H1 (cell line): ENCODE data around the gene PRMT5. TPM values are rescaled to one million over a fixed set of nuclear protein-coding genes. Genes with fewer than 3 reads are reported as not detected.

ENCODE experiments used
- EZH2 ChIP-seq: fragments of 200-600 bp; sonication (generic); IDR thresholded peaks from 2 replicates; pipeline ENCODE4 v1.7.1; 2012; ENCODE audit warnings: low read depth, mild to moderate bottlenecking, moderate library complexity, low read length, inconsistent platforms; ENCODE audit not compliant: severe bottlenecking
- GABPA ChIP-seq: IDR thresholded peaks from 2 replicates; pipeline ENCODE4 v1.6.1; 2011; ENCODE audit warnings: mild to moderate bottlenecking, low read length, moderate library complexity, borderline replicate concordance; ENCODE audit not compliant: insufficient read depth
- KDM1A ChIP-seq: fragments of 200-600, 300-600 bp; sonication (generic); IDR thresholded peaks from 2 replicates; pipeline ENCODE4 v1.7.1; 2016; ENCODE audit warnings: mild to moderate bottlenecking, low read length, borderline replicate concordance
- SP1 ChIP-seq: IDR thresholded peaks from 2 replicates; pipeline ENCODE4 v1.6.1; 2011; ENCODE audit warnings: low read depth, low read length
- SUZ12 ChIP-seq: fragments of 200-600 bp; sonication (generic); IDR thresholded peaks from 2 replicates; pipeline ENCODE4 v1.6.1; 2012; ENCODE audit warnings: mild to moderate bottlenecking, inconsistent platforms, low read length, moderate library complexity, mixed read lengths
- polyA plus RNA-seq, 7 experiments: library from polyadenylated mRNA; depleted of rRNA in 3 of 7; stranded (reverse) in 5 of 7; unstranded in 2 of 7; fragments of >200 nt in 5 of 7; fragments of 200-250 nt in 2 of 7; gene quantifications; 1 replicate in 5 of 7; 2 replicates in 1 of 7; 4 replicates in 1 of 7; pipeline versions ENCODE4 v1.2.1 to v1.2.3, GENCODE V29; 2011 to 2013; ENCODE audit warnings: missing spikeins in 2 of 7, mixed read lengths in 2 of 7
- total RNA-seq: library from RNA; stranded (reverse); fragmentation: NEBNext Ultra II Directional; extraction: Animal tissue kit (Norgen Biotek cat#: 25700); gene quantifications from 2 replicates; pipeline ENCODE4 v1.2.1, GENCODE V29; 2021
- TF ChIP-seq, protein P1 (sequence below): fragments of 300-600 bp; sonication (generic); IDR thresholded peaks from 2 replicates; pipeline ENCODE4 v1.7.1; 2012; ENCODE audit warnings: low read length, moderate library complexity, mild to moderate bottlenecking, inconsistent platforms; ENCODE audit not compliant: insufficient replicate concordance
- TF ChIP-seq, protein P2 (sequence below), 3 experiments: IDR thresholded peaks; 1 replicate in 2 of 3; 2 replicates in 1 of 3; pipeline versions ENCODE4 v1.5.1 to v1.6.1; 2011; ENCODE audit warnings: low read length in 3 of 3, mild to moderate bottlenecking in 3 of 3, inconsistent platforms in 2 of 3, low read depth in 1 of 3, moderate library complexity in 1 of 3; ENCODE audit not compliant: insufficient read depth in 1 of 3; ENCODE audit errors: control extremely low read depth in 1 of 3
- TF ChIP-seq, protein P3 (sequence below): IDR thresholded peaks from 2 replicates; pipeline ENCODE4 v1.6.1; 2012; ENCODE audit warnings: inconsistent platforms

The PRMT5 gene
- total and polyA plus RNA-seq, 2 of the 8 experiments (the other 6 are each of a cell fraction or from before 2014, with no cell fraction given), result 171 to 402 TPM

DNA sequence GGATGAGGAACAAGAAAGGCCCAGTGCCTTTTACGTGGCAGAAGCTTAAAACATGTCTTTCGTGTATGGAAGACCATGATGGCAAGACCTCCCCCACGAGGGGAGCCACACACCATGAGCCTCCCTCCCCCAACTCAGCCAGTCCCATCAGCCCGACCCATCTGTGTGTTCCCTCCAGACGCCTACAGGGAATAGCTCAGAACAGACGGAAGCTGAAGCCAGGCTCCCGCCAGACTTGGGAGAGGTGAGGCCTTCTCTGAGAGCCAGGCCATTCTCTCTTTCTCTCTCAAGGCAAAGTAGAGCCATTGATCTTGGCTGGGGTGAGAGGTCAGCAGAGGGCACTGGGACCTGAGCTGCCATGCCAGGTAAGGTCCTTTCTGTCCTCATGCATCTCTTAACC, 36.7 kb downstream of the PRMT5 start (continued):
- TF ChIP-seq, protein P1, sequence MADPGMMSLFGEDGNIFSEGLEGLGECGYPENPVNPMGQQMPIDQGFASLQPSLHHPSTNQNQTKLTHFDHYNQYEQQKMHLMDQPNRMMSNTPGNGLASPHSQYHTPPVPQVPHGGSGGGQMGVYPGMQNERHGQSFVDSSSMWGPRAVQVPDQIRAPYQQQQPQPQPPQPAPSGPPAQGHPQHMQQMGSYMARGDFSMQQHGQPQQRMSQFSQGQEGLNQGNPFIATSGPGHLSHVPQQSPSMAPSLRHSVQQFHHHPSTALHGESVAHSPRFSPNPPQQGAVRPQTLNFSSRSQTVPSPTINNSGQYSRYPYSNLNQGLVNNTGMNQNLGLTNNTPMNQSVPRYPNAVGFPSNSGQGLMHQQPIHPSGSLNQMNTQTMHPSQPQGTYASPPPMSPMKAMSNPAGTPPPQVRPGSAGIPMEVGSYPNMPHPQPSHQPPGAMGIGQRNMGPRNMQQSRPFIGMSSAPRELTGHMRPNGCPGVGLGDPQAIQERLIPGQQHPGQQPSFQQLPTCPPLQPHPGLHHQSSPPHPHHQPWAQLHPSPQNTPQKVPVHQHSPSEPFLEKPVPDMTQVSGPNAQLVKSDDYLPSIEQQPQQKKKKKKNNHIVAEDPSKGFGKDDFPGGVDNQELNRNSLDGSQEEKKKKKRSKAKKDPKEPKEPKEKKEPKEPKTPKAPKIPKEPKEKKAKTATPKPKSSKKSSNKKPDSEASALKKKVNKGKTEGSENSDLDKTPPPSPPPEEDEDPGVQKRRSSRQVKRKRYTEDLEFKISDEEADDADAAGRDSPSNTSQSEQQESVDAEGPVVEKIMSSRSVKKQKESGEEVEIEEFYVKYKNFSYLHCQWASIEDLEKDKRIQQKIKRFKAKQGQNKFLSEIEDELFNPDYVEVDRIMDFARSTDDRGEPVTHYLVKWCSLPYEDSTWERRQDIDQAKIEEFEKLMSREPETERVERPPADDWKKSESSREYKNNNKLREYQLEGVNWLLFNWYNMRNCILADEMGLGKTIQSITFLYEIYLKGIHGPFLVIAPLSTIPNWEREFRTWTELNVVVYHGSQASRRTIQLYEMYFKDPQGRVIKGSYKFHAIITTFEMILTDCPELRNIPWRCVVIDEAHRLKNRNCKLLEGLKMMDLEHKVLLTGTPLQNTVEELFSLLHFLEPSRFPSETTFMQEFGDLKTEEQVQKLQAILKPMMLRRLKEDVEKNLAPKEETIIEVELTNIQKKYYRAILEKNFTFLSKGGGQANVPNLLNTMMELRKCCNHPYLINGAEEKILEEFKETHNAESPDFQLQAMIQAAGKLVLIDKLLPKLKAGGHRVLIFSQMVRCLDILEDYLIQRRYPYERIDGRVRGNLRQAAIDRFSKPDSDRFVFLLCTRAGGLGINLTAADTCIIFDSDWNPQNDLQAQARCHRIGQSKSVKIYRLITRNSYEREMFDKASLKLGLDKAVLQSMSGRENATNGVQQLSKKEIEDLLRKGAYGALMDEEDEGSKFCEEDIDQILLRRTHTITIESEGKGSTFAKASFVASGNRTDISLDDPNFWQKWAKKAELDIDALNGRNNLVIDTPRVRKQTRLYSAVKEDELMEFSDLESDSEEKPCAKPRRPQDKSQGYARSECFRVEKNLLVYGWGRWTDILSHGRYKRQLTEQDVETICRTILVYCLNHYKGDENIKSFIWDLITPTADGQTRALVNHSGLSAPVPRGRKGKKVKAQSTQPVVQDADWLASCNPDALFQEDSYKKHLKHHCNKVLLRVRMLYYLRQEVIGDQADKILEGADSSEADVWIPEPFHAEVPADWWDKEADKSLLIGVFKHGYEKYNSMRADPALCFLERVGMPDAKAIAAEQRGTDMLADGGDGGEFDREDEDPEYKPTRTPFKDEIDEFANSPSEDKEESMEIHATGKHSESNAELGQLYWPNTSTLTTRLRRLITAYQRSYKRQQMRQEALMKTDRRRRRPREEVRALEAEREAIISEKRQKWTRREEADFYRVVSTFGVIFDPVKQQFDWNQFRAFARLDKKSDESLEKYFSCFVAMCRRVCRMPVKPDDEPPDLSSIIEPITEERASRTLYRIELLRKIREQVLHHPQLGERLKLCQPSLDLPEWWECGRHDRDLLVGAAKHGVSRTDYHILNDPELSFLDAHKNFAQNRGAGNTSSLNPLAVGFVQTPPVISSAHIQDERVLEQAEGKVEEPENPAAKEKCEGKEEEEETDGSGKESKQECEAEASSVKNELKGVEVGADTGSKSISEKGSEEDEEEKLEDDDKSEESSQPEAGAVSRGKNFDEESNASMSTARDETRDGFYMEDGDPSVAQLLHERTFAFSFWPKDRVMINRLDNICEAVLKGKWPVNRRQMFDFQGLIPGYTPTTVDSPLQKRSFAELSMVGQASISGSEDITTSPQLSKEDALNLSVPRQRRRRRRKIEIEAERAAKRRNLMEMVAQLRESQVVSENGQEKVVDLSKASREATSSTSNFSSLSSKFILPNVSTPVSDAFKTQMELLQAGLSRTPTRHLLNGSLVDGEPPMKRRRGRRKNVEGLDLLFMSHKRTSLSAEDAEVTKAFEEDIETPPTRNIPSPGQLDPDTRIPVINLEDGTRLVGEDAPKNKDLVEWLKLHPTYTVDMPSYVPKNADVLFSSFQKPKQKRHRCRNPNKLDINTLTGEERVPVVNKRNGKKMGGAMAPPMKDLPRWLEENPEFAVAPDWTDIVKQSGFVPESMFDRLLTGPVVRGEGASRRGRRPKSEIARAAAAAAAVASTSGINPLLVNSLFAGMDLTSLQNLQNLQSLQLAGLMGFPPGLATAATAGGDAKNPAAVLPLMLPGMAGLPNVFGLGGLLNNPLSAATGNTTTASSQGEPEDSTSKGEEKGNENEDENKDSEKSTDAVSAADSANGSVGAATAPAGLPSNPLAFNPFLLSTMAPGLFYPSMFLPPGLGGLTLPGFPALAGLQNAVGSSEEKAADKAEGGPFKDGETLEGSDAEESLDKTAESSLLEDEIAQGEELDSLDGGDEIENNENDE, result no peak
- TF ChIP-seq EZH2, result no peak
- no peak for TF ChIP-seq GABPA
- TF ChIP-seq KDM1A, result no peak
- TF ChIP-seq, protein P2, sequence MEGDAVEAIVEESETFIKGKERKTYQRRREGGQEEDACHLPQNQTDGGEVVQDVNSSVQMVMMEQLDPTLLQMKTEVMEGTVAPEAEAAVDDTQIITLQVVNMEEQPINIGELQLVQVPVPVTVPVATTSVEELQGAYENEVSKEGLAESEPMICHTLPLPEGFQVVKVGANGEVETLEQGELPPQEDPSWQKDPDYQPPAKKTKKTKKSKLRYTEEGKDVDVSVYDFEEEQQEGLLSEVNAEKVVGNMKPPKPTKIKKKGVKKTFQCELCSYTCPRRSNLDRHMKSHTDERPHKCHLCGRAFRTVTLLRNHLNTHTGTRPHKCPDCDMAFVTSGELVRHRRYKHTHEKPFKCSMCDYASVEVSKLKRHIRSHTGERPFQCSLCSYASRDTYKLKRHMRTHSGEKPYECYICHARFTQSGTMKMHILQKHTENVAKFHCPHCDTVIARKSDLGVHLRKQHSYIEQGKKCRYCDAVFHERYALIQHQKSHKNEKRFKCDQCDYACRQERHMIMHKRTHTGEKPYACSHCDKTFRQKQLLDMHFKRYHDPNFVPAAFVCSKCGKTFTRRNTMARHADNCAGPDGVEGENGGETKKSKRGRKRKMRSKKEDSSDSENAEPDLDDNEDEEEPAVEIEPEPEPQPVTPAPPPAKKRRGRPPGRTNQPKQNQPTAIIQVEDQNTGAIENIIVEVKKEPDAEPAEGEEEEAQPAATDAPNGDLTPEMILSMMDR (IDR thresholded peaks at IDR 0.05; ENCODE audit: control extremely low read depth in 1 of 3, insufficient read depth in 1 of 3, low read depth in 1 of 3, low read length in 3 of 3), result no peak
- TF ChIP-seq SP1, result no peak
- TF ChIP-seq SUZ12, result no peak
- TF ChIP-seq, protein P3, sequence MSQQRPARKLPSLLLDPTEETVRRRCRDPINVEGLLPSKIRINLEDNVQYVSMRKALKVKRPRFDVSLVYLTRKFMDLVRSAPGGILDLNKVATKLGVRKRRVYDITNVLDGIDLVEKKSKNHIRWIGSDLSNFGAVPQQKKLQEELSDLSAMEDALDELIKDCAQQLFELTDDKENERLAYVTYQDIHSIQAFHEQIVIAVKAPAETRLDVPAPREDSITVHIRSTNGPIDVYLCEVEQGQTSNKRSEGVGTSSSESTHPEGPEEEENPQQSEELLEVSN, result no peak
